ENCODE results near the gene C17orf75.

- no peak for TF ChIP-seq POLR2A (IDR thresholded peaks at IDR 0.05; ENCODE audit: low read depth, low read length)
- TF ChIP-seq POLR2AphosphoS5 (IDR thresholded peaks at IDR 0.05; ENCODE audit: low read depth, low read length) = no peak
- TF ChIP-seq TAF1 (IDR thresholded peaks at IDR 0.05; ENCODE audit: low read depth, low read length) = no peak
Observed at GRCh38 chr17:32288615-32289014, 53.4 kb downstream of the C17orf75 start.

All from GM12891 (cell line).